Endothelial cell of umbilical vein (primary cell): Measurements from ENCODE around the gene GSPT1.

Experiments used
- CTCF ChIP-seq, 2 donors: IDR thresholded peaks; 1 replicate in 1 of 2; 2 replicates in 1 of 2; pipeline ENCODE4 v1.5.1; 2011; ENCODE audit warnings: low read length in 2 of 2, mild to moderate bottlenecking in 2 of 2, moderate library complexity in 2 of 2, control low read depth in 1 of 2, inconsistent platforms in 1 of 2, low read depth in 1 of 2; ENCODE audit not compliant: insufficient read depth in 1 of 2; ENCODE audit errors: extremely low read depth in 1 of 2
- JUN ChIP-seq: IDR thresholded peaks from 2 replicates; pipeline ENCODE4 v1.6.1; 2011; ENCODE audit warnings: borderline replicate concordance, low read depth; ENCODE audit not compliant: insufficient read length, insufficient read depth
- POLR2A ChIP-seq: IDR thresholded peaks from 2 replicates; pipeline ENCODE4 v1.6.1; 2012; ENCODE audit warnings: low read depth, mild to moderate bottlenecking, control low read depth, low read length
- POLR2AphosphoS5 ChIP-seq: IDR thresholded peaks from 2 replicates; pipeline ENCODE4 v1.6.1; 2012; ENCODE audit warnings: low read depth, mild to moderate bottlenecking, control low read depth, low read length, moderate library complexity; ENCODE audit not compliant: insufficient read depth

GRCh38 chr16:11886881-11887280 is 28.9 kb downstream of the GSPT1 start:
- TF ChIP-seq CTCF (IDR thresholded peaks at IDR 0.05; ENCODE audit: extremely low read depth in 1 of 2, insufficient read depth in 1 of 2, low read depth in 1 of 2, low read length in 2 of 2) (no peak), JUN (no peak), POLR2AphosphoS5 (no peak), POLR2A (no peak)
